ENCODE data around the gene LALBA.
A peak's percentile ranks its signal among the peaks of the same experiment; 100 is the strongest.

The LALBA gene

GRCh38 chr12:48569946-48570345 is at the start of gene LALBA:
LALBA (minus strand) TSS chr12:48570046; CDS start chr12:48570020, 26 bp downstream.
- no peak for TF ChIP-seq CTCF (IDR thresholded peaks at IDR 0.05; ENCODE audit: low read depth, low read length)
- H3K4me3 ChIP-seq (ENCODE audit: low read depth, low read length), result no peak within 1 kb of the TSS

- TF ChIP-seq CTCF (IDR thresholded peaks at IDR 0.05; ENCODE audit: low read depth, low read length), result peak; percentile 99
- H3K4me3 ChIP-seq (ENCODE audit: low read depth, low read length), result no peak overlapping the region
Measured at GRCh38 chr12:48618541-48618940, 48.7 kb upstream of the LALBA start.

GRCh38 chr12:48615681-48616080 is 45.8 kb upstream of the LALBA start:
- TF ChIP-seq CTCF (IDR thresholded peaks at IDR 0.05; ENCODE audit: low read depth, low read length), result no peak
- no peak overlapping the region for H3K4me3 ChIP-seq (ENCODE audit: low read depth, low read length)

GRCh38 chr12:48613321-48613720 is 43.5 kb upstream of the LALBA start:
- TF ChIP-seq CTCF (IDR thresholded peaks at IDR 0.05; ENCODE audit: low read depth, low read length), result no peak
- H3K4me3 ChIP-seq (ENCODE audit: low read depth, low read length), result no peak overlapping the region

- no peak overlapping the region for H3K4me3 ChIP-seq (ENCODE audit: low read depth, low read length)
- TF ChIP-seq CTCF (IDR thresholded peaks at IDR 0.05; ENCODE audit: low read depth, low read length), result no peak
Measured at GRCh38 chr12:48602192-48602989, 32.5 kb upstream of the LALBA start.

- H3K4me3 ChIP-seq (ENCODE audit: low read depth, low read length), result no peak overlapping the region
- TF ChIP-seq CTCF (IDR thresholded peaks at IDR 0.05; ENCODE audit: low read depth, low read length), result no peak
Measured at GRCh38 chr12:48601013-48601756, 31.3 kb upstream of the LALBA start.

GRCh38 chr12:48600552-48600951 is 30.7 kb upstream of the LALBA start:
- no peak overlapping the region for H3K4me3 ChIP-seq (ENCODE audit: low read depth, low read length)
- TF ChIP-seq CTCF (IDR thresholded peaks at IDR 0.05; ENCODE audit: low read depth, low read length), result no peak

Data from WI38 (cell line).